K562 (cell line): Measurements from ENCODE around the gene DLK2. TPM values are rescaled to one million over a fixed set of nuclear protein-coding genes. Genes with fewer than 3 reads are reported as not detected.

Source experiments
- ATF1 ChIP-seq, 2 experiments: fragments of 450-650 bp in 1 of 2; IDR thresholded peaks; 2 replicates each; pipeline ENCODE4 v1.6.1; 2016; ENCODE audit warnings: missing compliant biosample characterization in 1 of 2, missing genetic modification characterization in 1 of 2
- CLOCK ChIP-seq: fragments of 250-450 bp; sonication (Bioruptor Pico); IDR thresholded peaks from 2 replicates; pipeline ENCODE4 v1.4.0; 2020; ENCODE audit warnings: mild to moderate bottlenecking, moderate library complexity, borderline replicate concordance
- ETS2 ChIP-seq: IDR thresholded peaks from 2 replicates; pipeline ENCODE4 v1.6.1; 2016; ENCODE audit warnings: borderline replicate concordance, missing genetic modification characterization, mild to moderate bottlenecking, moderate library complexity, missing compliant biosample characterization; ENCODE audit not compliant: poor library complexity, severe bottlenecking
- GATAD2B ChIP-seq: fragments of 450-650 bp; IDR thresholded peaks from 2 replicates; pipeline ENCODE4 v1.6.1; 2017; ENCODE audit warnings: mild to moderate bottlenecking, borderline replicate concordance
- HCFC1 ChIP-seq: IDR thresholded peaks from 2 replicates; pipeline ENCODE4 v1.6.1; 2012; ENCODE audit warnings: low read depth, low read length, improper control_type of control experiment
- HSF4 ChIP-seq: fragments of 250-450 bp; sonication (Bioruptor Pico); IDR thresholded peaks from 2 replicates; pipeline ENCODE4 v2.1.2; 2022; ENCODE audit warnings: mild to moderate bottlenecking, moderate library complexity, borderline replicate concordance
- KAT7 ChIP-seq: sonication (generic); formaldehyde crosslinking; IDR thresholded peaks from 2 replicates; pipeline ENCODE4 v1.8.0; 2022; ENCODE audit warnings: missing genetic modification reagents, mild to moderate bottlenecking, borderline replicate concordance
- KHSRP ChIP-seq: fragments of 450-650 bp; IDR thresholded peaks from 2 replicates; pipeline ENCODE4 v1.6.1; 2017
- LCOR ChIP-seq: sonication (generic); formaldehyde crosslinking; IDR thresholded peaks from 2 replicates; pipeline ENCODE4 v1.8.0; 2022; ENCODE audit warnings: mild to moderate bottlenecking, missing genetic modification reagents
- NR4A1 ChIP-seq, 2 experiments: fragments of 250-450 bp in 1 of 2; fragments of 450-650 bp in 1 of 2; sonication (Bioruptor Pico) in 1 of 2; IDR thresholded peaks; 2 replicates each; pipeline versions ENCODE4 v1.4.0 to v1.6.1; 2016 to 2020; ENCODE audit warnings: mild to moderate bottlenecking in 2 of 2, missing compliant biosample characterization in 1 of 2, missing genetic modification characterization in 1 of 2, moderate library complexity in 1 of 2
- PHF20 ChIP-seq: fragments of 450-650 bp; IDR thresholded peaks from 2 replicates; pipeline ENCODE4 v1.6.1; 2018; ENCODE audit not compliant: partially characterized antibody
- PKNOX1 ChIP-seq: fragments of 450-650 bp; IDR thresholded peaks from 2 replicates; pipeline ENCODE4 v1.6.1; 2016
- SIX5 ChIP-seq, 2 experiments: IDR thresholded peaks; 2 replicates each; pipeline ENCODE4 v1.6.1; 2011; ENCODE audit warnings: low read length in 2 of 2, borderline replicate concordance in 1 of 2, low read depth in 1 of 2, mild to moderate bottlenecking in 1 of 2, moderate library complexity in 1 of 2; ENCODE audit not compliant: insufficient read depth in 1 of 2
- TBL1XR1 ChIP-seq, 2 experiments: IDR thresholded peaks; 2 replicates each; pipeline ENCODE4 v1.6.1; 2012; ENCODE audit warnings: improper control_type of control experiment in 2 of 2, low read length in 2 of 2, mild to moderate bottlenecking in 1 of 2
- TCF3 ChIP-seq: sonication (generic); formaldehyde crosslinking; IDR thresholded peaks from 2 replicates; pipeline ENCODE4 v1.4.0; 2020; ENCODE audit warnings: mild to moderate bottlenecking, missing genetic modification reagents
- TEAD1 ChIP-seq, 2 experiments: fragments of 450-650 bp in 1 of 2; sonication (generic) in 1 of 2; formaldehyde crosslinking; IDR thresholded peaks; 2 replicates each; pipeline versions ENCODE4 v1.4.0 to v1.8.0; 2020 to 2022; ENCODE audit warnings: mild to moderate bottlenecking in 2 of 2, missing genetic modification reagents in 1 of 2
- ZBTB17 ChIP-seq: fragments of 450-650 bp; formaldehyde crosslinking; IDR thresholded peaks from 2 replicates; pipeline ENCODE4 v1.4.0; 2020; ENCODE audit warnings: mild to moderate bottlenecking
- ZNF707 ChIP-seq: fragments of 250-450 bp; sonication (Bioruptor Pico); conservative IDR thresholded peaks from 2 replicates; pipeline ENCODE4 v1.8.0; 2022; ENCODE audit warnings: inconsistent platforms, mild to moderate bottlenecking, moderate library complexity
- polyA plus RNA-seq, 8 experiments: library from polyadenylated mRNA; depleted of rRNA in 4 of 8; stranded (reverse) in 5 of 8; unstranded in 3 of 8; fragments of >200 nt; fragmentation: Nextera tagmentation in 2 of 8; fragmentation: Illumina TruSeq in 1 of 8; extraction: Ambion mirVana in 2 of 8; extraction: Trizol in 1 of 8; gene quantifications; 2 replicates each; pipeline versions ENCODE4 v1.2.1 to v1.2.3, GENCODE V29; 2011 to 2014; ENCODE audit warnings: inconsistent platforms in 1 of 8, missing spikeins in 1 of 8
- total RNA-seq, 7 experiments: library from RNA; depleted of rRNA in 6 of 7; stranded (reverse); fragments of >200 nt in 6 of 7; fragmentation: Illumina TruSeq in 2 of 7; extraction: Trizol in 2 of 7; gene quantifications; 2 replicates each; pipeline versions ENCODE4 v1.2.1 to v1.2.3, GENCODE V29; 2011 to 2021; ENCODE audit warnings: low replicate concordance in 1 of 7
- TF ChIP-seq, protein P1 (sequence below), 2 experiments: fragments of 450-650 bp in 1 of 2; sonication (generic) in 1 of 2; formaldehyde crosslinking in 1 of 2; IDR thresholded peaks in 1 of 2; conservative IDR thresholded peaks in 1 of 2; 2 replicates each; pipeline versions ENCODE4 v1.6.1 to v1.8.1; 2016 to 2023; ENCODE audit warnings: mild to moderate bottlenecking in 2 of 2, moderate library complexity in 2 of 2, inconsistent platforms in 1 of 2, missing genetic modification reagents in 1 of 2
- TF ChIP-seq, protein P2 (sequence below), 3 experiments: IDR thresholded peaks in 2 of 3; conservative IDR thresholded peaks in 1 of 3; 2 replicates each; pipeline ENCODE4 v1.5.1; 2011 to 2012; ENCODE audit warnings: low read length in 3 of 3, mild to moderate bottlenecking in 3 of 3, control low read depth in 2 of 3, improper control_type of control experiment in 1 of 3, inconsistent platforms in 1 of 3, low read depth in 1 of 3, mixed read lengths in 1 of 3, moderate library complexity in 1 of 3; ENCODE audit not compliant: insufficient read depth in 2 of 3

The DLK2 gene
- total and polyA plus RNA-seq, 9 of the 15 experiments (the other 6 are each of a cell fraction or from before 2014, with no cell fraction given): 0.11 to 0.53 (median 0.29) TPM; not detected in 3

GRCh38 chr6:43477235-43478007 lies 22.1 kb upstream of the DLK2 start, which contains the start of gene TJAP1 (continued):
- TF ChIP-seq, protein P1, sequence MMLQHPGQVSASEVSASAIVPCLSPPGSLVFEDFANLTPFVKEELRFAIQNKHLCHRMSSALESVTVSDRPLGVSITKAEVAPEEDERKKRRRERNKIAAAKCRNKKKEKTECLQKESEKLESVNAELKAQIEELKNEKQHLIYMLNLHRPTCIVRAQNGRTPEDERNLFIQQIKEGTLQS (IDR thresholded peaks at IDR 0.05): peak; percentile 8; the same call in 1 of the 2 replicates
- TF ChIP-seq, protein P1 (CRISPR knock-in tag; conservative IDR thresholded peaks at IDR 0.05): no peak
- peak; percentile 54; the same call in 1 of the 2 replicates for TF ChIP-seq ATF1 (CRISPR knock-in tag; IDR thresholded peaks at IDR 0.05)
- TF ChIP-seq ATF1 (tag; IDR thresholded peaks at IDR 0.05): peak; percentile 83
- TF ChIP-seq ZNF707 (CRISPR knock-in tag): no peak
- TF ChIP-seq KAT7 (CRISPR knock-in tag): no peak; the same call in 1 of the 2 replicates
- no peak for TF ChIP-seq SIX5 (IDR thresholded peaks at IDR 0.05; ENCODE audit: borderline replicate concordance in 1 of 2, insufficient read depth in 1 of 2, low read depth in 1 of 2, low read length in 2 of 2)
- no peak for TF ChIP-seq TCF3 (CRISPR knock-in tag)
- no peak for TF ChIP-seq CLOCK (CRISPR knock-in tag)
- no peak for TF ChIP-seq ETS2 (tag)
- peak; percentile 77 for TF ChIP-seq PKNOX1
- no peak for TF ChIP-seq KHSRP
- TF ChIP-seq NR4A1 (CRISPR knock-in tag; IDR thresholded peaks at IDR 0.05): no peak
- TF ChIP-seq NR4A1 (tag; IDR thresholded peaks at IDR 0.05): no peak
- TF ChIP-seq TEAD1 (CRISPR knock-in tag; IDR thresholded peaks at IDR 0.05): no peak
- TF ChIP-seq, protein P2, sequence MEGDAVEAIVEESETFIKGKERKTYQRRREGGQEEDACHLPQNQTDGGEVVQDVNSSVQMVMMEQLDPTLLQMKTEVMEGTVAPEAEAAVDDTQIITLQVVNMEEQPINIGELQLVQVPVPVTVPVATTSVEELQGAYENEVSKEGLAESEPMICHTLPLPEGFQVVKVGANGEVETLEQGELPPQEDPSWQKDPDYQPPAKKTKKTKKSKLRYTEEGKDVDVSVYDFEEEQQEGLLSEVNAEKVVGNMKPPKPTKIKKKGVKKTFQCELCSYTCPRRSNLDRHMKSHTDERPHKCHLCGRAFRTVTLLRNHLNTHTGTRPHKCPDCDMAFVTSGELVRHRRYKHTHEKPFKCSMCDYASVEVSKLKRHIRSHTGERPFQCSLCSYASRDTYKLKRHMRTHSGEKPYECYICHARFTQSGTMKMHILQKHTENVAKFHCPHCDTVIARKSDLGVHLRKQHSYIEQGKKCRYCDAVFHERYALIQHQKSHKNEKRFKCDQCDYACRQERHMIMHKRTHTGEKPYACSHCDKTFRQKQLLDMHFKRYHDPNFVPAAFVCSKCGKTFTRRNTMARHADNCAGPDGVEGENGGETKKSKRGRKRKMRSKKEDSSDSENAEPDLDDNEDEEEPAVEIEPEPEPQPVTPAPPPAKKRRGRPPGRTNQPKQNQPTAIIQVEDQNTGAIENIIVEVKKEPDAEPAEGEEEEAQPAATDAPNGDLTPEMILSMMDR (IDR thresholded peaks at IDR 0.05 in 2 of 3, conservative IDR thresholded peaks at IDR 0.05 in 1 of 3; ENCODE audit: insufficient read depth in 2 of 3, low read depth in 1 of 3, low read length in 3 of 3): no peak
- TF ChIP-seq HSF4: no peak
- peak; percentile 70 for TF ChIP-seq HCFC1
- peak; percentile 95 for TF ChIP-seq PHF20
- TF ChIP-seq LCOR (CRISPR knock-in tag): 0 out of 2 replicates have a peak, but pooled peaks have one; percentile 46
- TF ChIP-seq GATAD2B: no peak
- no peak for TF ChIP-seq TBL1XR1 (IDR thresholded peaks at IDR 0.05; ENCODE audit: low read length in 2 of 2)
- TF ChIP-seq ZBTB17: no peak
